SKM-1 (cell line): ENCODE results near the gene C1QTNF9B.
"Not testable (repeated sequence)": the region's sequence is repeated elsewhere in the genome, so short reads cannot be mapped to it uniquely, and the experiment has no call there.

Experiments
- DNase-seq: peaks from one replicate; lab custom pipeline; 2025; ENCODE audit not compliant: unreplicated experiment; lab: John Stamatoyannopoulos, UW

C1QTNF9B gene

GRCh38 chr13:23897452-23897919 lies at the start of gene C1QTNF9B:
C1QTNF9B (minus strand) TSS chr13:23897502.
- DNase-seq, result not testable (repeated sequence)

GRCh38 chr13:23946900-23947299 lies 49.6 kb upstream of the C1QTNF9B start:
- DNase-seq, result no peak

GRCh38 chr13:23946067-23946466 lies 48.8 kb upstream of the C1QTNF9B start:
- no peak for DNase-seq

GRCh38 chr13:23945612-23946011 lies 48.3 kb upstream of the C1QTNF9B start:
- no peak for DNase-seq

DNA sequence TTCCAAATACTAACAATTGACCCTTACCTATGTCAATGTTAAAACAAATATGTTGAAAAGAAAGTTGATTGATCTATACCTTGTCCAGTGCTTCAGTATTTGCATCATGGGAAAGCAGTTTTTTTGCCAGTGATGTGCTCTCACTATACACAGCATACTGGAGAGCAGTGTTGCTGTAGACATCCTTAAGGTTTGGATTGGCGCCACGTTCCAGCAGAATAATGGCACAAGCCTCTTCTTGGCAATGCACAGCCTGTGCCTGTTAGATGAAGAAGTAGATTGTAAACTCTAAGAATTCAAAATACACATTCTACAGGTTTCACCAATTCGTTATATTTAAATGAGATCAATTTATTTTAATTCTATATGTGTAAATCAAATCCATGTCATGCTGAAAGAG lies 43.9 kb upstream of the C1QTNF9B start:
- DNase-seq, result no peak

GRCh38 chr13:23939666-23940065 lies 42.4 kb upstream of the C1QTNF9B start:
- not testable (repeated sequence) for DNase-seq

DNA sequence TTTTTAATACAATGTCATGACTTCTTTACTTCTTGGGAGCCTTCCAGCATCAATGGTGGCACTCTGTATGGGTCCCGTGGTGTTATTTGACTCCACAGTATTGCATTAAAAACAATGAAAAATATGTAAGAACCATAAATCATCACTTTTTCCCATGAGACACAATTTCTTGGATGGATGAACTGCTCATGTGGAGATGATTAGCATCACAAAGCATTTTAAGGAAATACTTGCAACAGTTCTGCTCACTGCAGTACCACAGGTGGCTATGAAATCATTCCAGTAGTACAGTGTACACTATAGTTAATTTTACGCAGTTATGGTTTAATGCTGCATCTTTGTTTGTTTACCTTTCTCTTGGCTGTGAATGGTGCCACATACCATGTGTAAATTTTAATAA lies 37.2 kb upstream of the C1QTNF9B start:
- DNase-seq, result no peak

- no peak for DNase-seq
These were observed 31.7 kb upstream of the C1QTNF9B start for GRCh38 chr13:23928985-23929384.

DNA sequence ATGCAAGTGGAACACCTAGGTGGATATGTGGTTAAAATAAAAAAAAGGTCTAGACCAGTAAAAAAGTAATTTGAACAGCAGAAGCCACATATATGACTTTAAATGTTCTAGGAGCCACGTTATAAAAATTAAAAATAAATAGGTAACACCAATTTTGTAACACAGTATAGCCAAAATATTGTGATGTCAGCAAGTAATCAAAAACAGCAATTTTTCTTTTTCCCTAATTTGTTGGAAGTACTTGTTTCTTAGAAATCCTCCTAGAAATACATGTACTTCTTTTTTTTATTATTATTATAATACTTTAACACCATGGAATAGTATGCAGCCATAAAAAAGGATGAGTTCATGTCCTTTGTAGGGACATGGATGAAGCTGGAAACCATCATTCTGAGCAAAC lies 25.7 kb upstream of the C1QTNF9B start:
- DNase-seq, result no peak

GRCh38 chr13:23922005-23922932 lies 25.0 kb upstream of the C1QTNF9B start:
- no peak for DNase-seq

DNA sequence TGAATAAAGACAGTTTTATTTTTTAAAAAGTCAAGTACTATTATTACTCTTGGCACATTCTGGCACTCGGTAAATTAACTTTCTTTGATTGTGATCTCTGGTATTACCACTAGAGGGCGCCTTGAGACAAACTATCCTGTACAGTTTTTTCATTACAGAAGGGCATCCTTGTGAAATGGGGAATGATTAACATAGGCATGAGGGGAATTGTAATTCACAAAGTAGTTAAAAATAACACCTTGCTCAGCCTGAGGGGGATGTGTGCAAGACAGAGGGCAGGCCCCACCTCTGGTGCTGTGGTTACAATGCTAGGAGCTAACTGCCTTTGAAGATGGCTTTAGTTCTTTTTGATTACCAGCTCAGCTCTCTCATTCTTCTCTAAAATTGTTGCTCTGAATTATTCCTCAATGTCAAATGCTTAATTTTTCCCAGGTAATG lies 24.2 kb upstream of the C1QTNF9B start:
- peak; percentile 46 for DNase-seq

DNA sequence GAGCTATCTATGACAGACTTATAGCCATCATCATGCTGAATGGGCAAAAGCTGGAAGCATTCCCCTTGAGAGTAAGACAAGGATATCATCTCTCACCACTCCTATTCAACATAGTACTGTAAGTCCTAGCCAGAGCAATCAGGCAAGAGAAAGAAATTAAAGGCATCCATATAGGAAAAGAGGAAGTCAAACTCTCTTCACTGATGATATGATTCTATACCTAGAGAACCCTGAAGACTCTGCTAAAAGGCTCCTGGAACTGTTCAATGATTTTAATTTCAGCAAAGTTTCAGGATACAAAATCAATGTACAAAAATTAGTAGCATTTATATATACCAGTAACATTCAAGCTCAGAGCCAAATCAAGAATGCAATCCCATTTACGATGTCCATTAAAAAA lies 21.7 kb upstream of the C1QTNF9B start:
- DNase-seq, result no peak

DNA sequence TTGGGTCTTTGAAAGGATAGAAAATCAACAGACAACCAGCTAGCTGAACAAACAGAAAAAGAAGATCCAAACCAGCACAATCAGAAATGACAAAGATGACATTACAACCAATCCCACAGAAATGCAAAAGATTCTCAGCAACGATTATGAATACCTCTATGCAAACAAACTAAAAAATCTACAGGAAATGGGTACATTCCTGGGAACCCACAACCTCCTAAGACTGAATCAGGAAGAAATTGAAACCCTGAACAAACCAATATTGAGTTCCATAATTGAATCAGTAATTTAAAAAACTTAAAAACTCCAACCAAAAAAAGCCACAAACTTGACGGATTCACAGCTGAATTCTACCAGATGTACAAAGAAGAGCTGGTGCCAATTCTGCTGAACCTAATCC lies 20.9 kb upstream of the C1QTNF9B start:
- DNase-seq, result no peak

DNA sequence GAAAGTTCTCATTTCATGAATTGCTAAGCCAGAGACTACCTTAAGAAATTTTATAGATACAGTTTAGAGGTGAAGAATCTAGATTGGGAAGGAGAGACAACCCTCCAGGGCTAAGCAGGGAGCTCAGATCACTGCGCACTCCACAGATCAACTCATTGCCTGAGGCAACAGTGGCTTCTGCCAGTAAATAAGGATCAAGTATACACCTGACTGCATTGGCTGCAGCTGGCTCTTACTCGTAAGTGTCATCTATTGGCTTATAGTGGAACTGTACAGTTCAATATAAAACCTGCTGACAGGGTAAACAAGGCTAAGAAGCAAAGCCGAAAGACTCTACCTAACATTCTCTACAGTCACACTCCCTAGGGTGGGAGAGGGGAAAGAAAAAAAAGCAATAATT lies 18.0 kb upstream of the C1QTNF9B start:
- no peak for DNase-seq

DNA sequence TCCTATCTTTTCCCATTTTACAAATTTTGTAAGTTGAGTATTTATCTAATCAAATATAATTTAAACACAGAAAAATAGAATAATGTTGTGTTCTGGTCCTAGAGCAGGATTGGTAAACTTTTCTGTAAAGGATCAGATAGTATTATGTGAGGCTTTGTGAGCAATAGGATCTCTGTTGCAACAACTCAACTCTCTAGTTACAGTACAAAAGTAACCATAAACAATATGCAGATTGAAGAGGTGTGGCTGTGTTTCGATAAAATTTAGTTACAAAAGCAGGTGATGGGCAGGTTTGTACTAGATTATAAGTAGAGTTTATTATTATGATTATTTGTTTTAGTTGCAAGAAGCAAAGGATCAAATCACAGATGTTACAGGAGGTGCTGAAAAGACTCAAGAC lies 15.2 kb upstream of the C1QTNF9B start:
- DNase-seq, result no peak

- DNase-seq, result no peak
These were observed 12.3 kb upstream of the C1QTNF9B start for GRCh38 chr13:23909606-23910005.

DNA sequence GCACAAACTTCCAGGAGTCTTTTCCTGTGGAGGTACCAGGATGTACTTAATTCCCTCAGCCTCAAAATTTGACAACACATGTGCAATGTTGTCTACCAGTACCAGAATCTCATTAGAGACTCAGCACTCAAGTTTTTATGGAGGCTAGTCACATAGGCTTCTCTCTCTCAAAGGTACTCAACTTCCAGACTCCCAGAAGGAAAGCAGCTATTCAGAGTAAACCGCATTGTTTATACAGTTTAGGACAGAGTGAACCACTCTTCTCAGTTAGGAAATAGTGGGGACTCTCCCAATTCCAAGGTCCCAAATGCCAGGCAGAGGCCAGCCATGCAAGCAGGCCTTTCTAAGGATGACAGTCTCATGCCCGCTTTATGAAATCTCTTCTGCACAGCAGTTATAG lies 8.5 kb upstream of the C1QTNF9B start:
- DNase-seq, result no peak

DNA sequence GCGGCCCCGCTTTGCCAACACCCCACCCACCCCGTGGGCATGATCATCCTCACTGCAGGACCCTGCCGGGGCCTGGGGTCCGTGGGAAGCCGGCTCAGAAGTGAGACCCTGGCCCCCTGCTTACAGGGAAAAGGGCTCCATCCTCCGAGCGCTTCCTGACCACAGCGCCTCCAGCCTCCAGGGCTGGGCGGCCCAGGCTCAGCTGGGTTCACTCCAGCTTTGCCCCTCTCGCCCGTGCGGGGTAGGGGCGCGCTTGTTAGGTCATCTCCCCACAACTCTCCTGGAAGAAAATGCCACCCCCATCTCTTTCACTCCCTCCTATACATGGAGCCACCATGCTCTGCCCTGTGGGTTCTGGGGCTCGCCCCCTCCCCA lies 6.6 kb upstream of the C1QTNF9B start:
- no peak for DNase-seq

DNA sequence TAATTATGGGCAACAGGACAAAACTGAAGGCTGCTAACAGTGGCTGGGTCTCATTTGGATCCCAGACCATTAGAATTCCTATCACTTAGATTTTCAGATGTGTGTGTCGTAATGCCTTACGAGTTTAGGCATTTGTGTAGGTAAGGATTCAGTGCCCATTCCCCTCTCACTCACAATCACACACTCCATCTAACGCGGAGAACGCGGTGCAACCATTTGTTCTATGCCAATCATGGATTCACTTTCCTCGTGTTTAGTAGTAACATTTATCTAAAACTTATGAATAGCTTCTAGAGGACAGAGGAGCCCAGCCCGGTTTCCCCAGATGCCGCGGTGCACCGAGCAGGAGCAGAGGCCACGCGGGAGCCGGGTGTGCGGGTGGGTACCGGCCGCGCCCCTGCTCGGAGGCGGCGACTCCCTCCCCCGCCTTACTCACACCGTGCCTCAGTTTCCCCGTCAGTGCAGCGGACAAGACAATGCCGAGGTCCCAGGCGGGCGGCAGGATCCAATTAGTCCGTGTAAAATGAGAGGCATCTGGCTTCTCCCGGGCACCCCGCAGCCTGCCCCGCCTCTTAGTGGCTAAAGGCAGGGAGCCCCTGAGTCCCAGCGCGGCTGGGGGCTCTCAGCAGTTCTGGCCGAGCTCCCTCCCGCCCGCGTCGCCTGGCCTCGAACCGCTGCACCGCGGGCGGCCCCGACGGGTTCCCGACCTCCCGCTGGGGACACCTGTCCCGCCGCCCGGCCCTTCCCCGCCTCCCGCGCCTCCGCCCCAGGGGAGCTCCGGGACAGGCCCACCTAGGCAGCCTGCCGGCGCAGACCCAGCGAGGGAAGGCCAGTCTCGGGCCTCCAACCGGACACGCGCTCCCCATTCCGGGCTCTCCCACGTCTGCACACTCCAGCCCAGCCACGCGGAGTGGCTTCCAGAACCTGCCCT lies 5.9 kb upstream of the C1QTNF9B start:
- no peak for DNase-seq

- no peak for DNase-seq
These were observed 4.1 kb upstream of the C1QTNF9B start for GRCh38 chr13:23901365-23901764.

DNA sequence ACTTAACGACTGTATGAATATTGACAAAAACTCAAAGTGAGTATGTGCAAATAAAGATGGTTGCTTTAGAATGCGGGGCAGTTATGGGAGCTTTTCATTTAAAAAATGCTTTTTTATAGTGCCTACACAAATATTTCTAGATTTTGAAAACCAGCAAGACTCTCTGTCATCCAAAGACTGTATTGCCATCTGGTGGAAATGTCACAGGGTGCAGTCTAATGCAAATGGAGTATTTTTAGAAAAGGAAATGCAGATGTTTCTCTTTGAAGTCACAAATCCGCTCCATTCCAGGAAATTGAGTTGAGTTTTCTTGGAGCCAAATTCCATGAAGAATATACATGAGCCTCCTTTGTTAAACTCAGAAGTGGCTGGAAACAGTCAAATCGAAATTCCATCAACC lies 2.3 kb upstream of the C1QTNF9B start:
- DNase-seq, result no peak

DNA sequence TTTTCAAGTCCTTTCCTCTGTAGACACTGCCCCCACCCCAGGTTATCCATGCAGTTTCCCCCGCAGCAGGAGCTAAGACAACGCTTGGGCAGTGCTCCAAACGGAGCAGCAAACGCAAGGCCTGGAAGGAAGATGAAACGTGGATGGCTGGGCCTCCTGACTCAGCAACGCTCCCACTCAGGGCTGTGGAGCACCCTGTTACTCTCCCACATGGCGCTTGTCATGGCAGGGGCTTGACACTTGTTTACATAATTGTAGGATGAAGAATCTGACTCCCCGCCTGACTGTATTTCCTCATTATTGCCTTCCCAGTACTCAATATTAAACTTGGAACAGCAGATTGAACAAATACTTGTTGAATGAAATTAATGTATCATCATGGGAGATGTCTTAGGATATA lies 799 bp upstream of the C1QTNF9B start:
- no peak for DNase-seq
